NCI-H2081 treated with DMSO at 0.1 percent for 48 hours (cell line): ENCODE results near the gene APOO.

ENCODE experiments used
- DNase-seq: peaks from one replicate; lab custom pipeline; 2025; lab: John Stamatoyannopoulos, UW

The APOO gene

GRCh38 chrX:23784470-23785331 lies 123.0 kb downstream of the APOO start:
- no peak for DNase-seq

- DNase-seq, result no peak
Measured at GRCh38 chrX:23783589-23784469, 123.9 kb downstream of the APOO start.
